Fibroblast of skin of left biceps (primary cell): Measurements from ENCODE around the gene GPRC5A.

ENCODE experiments used
- DNase-seq, 2 experiments: peaks; one replicate each; pipeline ENCODE4 v3.0.0-alpha.2; 2013; ENCODE audit warnings: low read depth in 2 of 2

The GPRC5A gene

DNA sequence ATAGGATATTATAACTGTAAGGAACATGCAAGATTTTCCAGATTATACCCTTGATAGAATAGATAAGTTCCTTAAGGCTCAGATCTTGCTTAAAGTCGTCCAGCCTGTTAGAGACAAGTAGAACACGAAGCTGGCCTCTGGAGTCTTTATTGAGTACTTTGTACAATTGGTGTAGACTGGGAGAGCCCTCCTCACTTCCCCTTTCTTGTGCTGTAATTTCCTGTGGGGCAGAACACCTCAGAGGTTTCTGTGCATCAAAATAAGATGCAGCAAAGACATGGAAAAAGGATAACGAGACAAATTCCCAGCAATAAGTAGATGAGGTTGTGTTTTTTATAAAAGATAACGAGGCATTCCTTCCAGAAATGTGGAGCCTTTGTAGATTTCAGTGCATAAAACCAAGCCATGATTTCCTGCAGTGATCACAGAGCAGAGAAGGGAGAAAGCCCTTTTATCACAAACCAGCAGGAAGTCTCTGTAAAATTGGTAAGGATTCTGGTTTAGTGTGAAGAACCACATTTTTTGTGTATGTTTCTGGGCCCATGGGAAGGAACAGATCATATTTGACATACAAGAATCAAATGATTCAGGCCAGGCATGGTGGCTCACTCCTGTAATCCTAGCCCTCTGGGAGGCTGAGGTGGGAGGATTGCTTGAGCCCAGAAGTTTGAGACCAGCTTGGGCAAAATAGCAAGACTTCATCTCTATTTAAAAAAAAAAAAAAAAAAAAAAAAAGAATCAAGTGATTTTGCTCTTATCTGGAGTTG, 18.0 kb downstream of the GPRC5A start:
- DNase-seq: no peak

DNA sequence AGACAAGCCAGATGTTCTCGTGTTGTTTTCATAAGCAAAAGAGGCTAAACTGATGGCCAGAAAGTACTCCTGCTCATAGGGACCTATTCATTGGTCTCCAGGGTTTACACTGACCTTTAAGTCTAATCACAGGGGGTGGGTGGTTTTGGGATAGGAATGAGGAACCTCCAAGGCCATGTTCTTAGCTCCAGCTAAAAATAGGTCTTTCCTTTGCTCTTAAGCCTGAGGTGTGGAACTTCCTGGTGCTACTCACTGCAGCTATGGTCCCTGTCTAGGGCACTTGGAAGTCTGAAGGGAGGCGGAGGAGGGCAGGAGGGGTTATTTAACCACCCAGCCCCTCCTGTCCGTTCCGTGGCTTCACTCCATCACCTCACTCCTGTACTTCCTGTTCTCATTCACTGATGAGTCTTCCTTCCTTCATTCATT, 18.6 kb downstream of the GPRC5A start:
- no peak for DNase-seq

DNA sequence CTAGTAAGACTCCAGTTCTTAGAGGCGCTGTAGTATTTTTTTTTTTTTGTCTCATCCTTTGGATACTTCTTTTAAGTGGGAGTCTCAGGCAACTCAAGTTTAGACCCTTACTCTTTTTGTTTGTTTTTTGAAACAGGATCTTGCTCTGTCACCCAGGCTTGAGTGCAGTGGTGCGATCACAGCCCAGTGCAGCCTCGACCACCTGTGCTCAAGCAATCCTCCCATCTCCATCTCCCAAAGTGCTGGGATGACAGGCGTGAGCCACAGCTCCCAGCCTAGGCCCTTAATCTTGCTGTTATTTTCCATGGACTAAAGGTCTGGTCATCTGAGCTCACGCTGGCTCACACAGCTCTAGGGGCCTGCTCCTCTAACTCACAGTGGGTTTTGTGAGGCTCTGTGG, 21.3 kb downstream of the GPRC5A start:
- DNase-seq: no peak

DNA sequence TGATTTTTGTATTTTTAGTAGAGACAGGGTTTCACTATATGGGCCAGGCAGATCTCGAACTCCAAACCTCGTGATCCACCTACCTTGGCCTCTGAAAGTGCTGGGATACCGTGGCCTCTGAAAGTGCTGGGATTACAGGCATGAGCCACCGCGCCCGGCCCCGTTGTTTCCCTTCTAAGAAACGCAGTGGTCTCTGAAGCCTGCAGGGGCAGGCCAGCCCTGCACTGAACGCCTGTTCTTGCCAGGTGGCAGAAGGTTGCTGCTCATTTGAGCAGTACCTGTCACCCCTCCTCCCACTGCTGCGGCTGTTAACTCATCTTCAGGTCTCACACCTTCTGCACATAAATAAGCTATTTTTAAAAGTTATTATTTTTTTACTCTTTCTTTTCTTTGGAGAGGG, 24.3 kb downstream of the GPRC5A start:
- DNase-seq: no peak

DNA sequence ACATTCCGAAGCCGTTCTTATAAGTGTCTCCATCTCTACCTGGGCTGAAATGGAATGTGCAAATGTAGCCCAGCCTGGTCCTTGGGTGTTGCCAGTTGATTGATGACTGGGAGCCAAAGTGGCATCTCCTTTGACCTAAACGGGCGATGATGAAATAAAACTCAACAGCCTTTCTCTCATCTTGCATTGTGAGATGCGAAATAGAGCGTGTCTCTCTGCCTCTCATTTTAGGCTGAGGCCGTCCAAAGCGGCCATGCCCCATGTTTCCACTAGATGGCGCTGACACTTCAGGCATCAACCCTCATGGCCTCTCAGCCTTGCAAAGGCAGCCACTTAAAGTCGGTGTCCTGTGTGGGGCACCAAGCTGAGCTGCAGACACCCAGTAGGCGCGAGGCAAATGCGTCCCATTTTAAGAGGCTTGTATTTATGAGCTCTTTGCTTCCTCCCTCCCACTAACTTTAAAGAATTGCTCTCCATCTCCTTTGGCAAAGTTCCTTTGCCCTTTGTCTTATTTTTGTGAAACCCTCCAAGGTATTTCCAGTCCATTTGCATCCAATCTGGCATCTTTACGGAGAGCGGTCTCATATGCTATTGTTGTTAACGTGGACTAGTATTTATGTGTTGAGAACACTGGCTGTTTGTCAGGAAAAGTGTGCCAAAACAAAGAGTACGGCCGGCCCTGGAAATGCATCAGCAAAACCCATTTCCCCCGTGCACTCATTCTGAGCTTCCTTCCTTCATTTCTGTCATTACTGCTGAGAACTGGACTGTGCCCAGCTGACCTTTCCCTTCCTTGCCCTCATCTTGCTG, 25.0 kb downstream of the GPRC5A start:
- DNase-seq: no peak

DNA sequence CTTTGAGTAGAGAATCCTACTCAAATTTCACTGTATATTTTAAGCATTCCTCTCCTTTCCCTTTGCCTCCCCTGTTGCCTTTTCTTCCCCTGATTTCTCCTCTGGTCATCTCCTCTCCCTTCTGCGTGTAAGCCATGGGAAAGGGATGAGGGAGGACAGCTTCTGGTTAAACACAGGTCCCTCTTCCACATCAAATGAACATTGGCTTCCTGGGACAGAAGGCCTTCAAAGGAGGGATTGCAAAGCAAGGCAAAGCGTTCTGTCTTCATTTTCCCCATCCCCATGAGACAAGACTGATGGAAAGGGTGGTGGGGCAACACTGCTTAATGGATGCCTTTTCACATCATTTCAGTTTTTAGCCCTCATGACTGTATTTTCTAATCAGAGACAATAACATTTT, 26.2 kb downstream of the GPRC5A start:
- no peak for DNase-seq

DNA sequence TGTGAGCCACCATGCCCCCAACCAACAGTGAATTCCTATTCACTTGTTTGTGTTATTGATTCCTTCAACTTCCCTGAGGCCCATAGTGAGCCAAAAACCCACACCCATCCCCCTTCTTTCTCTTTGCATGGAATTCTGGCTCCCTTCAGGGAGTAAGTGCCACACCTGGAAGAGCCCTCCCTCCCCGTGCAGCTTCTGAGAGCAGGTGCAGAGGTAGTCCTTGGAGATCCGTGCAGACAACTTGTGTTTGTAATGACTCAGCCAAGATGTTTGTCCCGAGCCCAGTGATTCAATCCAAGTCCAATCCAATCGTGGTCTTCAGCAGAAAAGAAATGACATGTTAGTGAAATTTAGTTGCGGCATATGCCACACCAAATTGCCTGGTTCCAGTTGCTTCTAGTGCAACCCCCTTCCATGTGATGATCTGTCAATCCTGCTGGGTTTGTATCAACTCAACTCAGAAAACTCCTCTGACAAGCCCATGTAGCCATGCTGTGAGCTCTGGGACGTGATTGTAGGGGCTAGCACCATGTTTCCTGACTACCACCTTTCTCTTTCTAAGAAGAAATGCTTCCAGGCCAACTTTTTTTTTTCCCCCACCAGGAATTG, 27.5 kb downstream of the GPRC5A start:
- no peak for DNase-seq

DNA sequence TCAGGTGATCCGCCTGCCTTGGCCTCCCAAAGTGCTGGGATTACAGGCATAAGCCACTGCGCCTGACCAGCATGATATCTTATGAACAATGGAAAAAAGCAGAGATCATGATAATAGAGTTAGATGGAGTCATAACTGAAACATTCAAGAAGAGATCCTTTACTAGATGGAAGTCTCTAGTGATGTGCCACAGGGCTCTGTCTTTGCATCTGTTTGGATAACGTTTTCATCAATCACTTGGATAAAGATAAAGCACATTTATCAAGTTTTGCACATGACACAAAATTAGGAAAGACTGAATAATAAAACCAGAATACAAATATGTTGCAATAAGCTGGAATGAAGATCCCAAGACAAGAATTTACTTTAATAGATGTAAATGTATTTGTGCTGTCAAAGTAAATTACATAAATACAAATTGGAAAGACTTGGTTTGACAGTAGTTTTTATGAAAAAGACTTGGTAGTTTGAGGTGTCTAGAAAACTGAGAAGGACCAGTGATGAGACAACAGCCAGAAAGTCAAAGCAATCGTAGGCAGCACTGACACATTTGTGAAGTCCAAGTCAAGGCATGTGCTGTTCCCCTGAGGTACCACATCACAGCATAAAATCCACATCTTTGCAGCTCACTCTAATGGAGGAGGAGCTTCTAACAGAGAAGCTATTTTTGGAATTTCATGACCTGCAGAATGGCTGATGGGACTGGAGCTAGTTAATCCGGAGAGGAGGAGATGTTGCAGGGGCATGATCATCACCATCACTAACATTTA, 28.5 kb downstream of the GPRC5A start:
- no peak for DNase-seq

DNA sequence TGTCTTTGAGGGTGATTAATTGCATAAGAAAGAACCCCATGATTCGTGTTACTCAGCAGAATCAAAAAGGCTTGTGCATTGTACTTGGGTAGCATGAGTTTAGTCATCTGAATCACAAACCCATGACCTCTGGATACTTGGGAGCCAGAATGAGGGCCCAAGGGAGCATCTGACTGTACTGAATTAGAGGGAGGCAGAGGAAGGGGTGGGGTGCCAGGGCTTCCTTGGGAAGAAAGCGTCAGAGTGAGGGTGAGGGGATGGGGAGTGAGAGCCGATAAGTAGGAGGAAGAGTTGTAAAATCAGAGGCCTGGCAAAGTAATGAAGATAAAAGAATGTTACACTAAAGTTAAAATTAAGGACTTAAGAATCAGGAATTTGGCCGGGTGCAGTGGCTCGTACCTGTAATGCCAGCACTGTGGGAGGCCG, 30.8 kb downstream of the GPRC5A start:
- no peak for DNase-seq

DNA sequence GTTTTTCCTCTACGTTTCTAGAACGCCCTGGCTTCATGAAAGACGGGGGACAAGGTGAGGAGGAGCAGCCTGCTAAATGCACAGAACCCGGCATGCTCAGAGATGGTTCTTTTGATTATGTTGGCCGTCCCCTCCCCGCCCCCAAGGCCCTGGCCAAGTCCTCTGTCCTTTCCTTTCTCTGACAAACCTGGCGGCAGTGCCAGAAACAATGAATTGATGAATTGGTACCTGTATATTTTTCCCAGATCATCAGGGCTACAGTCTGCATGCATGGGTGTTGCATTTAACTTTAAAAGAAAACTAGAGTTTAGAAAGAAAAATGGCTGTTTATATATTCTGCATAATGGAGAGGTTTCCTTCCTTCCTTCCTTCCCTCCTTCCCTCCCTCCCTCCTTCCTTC, 31.6 kb downstream of the GPRC5A start:
- DNase-seq: no peak

DNA sequence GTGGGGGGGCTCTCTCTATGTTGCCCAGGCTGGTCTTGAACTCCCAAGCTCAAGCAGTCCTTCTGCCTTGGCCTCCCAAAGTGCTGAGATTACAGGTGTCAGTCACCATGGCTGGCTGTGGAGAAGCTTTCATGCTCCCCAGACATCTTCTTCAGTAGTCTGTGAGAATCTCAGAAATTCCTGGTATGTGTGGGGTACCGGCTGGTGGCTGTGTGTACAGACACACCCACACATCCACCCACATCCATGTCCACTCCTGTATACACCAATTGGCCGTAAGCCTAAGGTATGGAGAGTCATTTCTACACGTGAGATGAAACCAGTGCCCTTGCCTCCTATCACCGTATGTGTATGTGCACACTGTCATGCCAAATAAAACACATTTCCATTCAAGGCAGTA, 32.8 kb downstream of the GPRC5A start:
- DNase-seq: no peak

DNA sequence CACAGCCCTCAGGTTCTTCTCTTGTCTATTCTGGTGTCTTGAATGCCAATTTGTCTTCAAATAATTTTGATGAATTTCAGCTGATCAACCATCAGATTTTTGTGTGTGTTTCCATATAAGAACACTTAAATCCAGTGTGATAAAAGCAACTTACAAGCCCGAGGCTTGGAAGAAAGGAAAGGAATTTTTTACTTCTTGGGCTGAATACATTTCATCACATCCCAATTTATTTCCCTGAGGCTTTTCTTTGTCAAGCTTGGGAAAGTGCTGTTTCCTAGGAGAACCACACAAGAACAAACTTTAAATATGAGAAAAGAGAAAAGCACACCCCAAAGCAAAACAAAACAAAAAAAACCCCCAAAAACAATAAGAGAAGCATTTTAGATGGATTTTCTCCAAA, 34.0 kb downstream of the GPRC5A start:
- DNase-seq: no peak

DNA sequence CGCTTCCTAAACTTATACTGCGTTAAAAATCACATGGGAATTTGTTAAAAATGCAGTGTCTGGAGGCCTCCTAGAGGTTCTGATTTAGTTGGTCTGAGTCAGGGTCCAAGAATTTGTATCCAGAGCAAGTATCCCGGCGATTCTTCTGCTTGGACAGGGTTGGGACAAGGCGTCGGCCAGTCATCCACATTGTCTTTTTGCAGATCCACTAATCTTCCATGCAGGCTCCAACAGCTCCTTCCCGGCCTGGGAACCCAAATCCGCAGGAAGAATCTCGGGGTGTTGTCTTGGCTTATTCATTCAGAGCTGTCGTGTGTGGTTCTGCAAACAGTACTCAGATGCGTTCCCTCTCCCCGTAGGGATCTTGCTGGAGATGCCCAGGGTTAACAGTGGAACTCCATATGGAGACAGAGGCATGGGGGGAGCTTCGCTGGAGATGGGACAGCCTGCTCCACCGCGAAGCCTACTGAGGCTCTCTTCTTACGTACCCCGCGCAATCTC, 35.3 kb downstream of the GPRC5A start:
- no peak for DNase-seq

DNA sequence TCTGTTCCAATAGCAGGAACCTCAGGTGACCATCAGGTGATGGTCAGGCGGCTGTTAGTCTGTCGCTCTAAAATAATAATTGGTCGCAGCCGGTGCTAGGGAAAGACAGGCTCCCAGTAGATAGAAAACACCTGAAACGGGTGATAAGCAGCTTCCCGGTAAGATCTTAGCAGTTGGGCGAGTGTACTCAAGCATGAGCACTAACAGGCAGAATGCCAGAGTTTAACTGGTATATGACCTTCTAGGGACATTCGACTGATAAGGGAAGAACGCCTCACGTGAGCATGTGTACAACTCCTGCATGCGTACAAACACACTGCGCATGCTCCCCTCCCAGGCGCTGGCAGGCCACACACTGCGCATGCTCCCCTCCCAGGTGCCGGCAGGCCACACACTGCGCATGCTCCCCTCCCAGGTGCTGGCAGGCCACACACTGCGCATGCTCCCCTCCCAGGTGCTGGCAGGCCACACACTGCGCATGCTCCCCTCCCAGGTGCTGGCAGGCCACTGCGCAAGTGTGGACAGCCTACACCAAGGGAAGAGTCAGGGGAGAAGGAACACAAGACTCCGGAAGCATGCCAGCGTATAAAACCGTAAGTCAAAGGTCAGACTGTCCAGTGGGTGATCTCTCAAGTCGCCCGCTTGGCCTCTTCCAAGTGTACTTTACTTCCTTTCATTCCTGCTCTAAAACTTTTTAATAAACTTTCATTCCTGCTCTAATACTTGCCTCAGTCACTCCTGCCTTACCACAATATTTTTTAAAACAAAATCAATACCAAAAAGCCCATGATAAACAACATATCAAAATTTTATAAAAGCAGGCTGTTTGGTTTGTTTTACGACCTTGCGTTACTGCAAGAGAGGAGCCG, 36.1 kb downstream of the GPRC5A start:
- no peak for DNase-seq

DNA sequence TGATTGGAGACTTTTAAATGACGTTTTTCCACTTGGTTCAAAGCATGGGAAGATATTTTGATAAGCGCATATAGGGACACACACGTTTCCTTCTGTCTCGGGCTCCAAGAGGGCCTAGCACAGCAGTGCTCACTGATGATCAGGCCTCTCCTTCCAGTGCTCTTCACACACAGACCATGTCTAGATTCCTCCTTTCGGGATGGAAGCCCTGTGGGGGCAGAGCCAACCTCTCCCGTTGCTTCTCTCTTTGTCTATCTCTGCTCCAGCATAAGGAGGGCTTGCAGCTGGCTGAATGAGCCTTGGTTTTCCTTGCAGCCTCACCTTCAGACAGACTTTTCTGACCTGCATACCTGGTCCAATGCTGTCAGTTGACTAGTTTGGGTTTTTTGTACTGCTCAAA, 38.3 kb downstream of the GPRC5A start:
- no peak for DNase-seq

DNA sequence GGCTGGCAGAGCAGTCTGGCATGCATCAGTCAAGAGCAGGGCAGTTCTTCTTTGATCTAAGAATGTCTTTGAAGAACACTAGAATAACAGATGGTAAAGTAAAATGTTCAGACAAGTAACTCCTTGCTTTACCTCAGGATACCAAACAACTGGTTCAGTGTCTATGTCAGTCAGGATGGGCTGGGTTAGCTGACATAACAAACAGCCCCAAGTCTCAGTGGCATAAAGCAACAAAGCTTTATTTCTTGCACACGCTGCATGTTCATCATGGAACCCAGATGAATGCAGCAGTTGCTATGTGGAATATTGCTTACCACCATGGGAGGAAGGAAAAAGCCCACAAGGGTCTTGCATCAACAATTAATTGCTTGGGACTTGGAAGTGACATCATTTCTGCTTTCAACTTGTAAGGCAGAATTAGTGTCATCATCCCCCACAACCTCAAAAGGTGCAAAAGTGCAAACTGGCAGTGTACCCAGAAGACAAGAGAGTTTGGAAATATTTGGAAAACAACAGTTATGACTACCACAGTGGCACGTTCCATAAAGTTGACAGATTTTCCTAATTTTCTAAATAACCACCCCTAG, 39.4 kb downstream of the GPRC5A start:
- no peak for DNase-seq

DNA sequence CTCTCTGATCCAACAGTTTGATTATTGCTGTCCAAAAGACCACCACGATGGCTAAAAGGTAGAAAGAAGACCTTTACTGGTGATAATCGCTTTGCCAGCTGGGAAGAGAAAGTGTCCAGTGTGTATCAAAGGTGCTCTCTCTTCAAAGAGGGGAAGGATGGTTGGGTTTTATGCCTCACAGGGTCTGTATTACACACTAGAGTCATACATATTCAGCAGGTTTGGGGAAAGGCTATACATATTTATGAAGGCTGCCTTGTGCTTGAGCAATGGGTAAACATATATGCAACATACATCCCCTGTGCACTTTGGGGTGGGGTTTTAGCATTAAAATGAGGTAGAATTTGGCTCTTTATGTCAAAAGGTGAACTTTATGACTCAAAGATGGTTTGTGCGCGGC, 42.4 kb downstream of the GPRC5A start:
- DNase-seq: no peak

DNA sequence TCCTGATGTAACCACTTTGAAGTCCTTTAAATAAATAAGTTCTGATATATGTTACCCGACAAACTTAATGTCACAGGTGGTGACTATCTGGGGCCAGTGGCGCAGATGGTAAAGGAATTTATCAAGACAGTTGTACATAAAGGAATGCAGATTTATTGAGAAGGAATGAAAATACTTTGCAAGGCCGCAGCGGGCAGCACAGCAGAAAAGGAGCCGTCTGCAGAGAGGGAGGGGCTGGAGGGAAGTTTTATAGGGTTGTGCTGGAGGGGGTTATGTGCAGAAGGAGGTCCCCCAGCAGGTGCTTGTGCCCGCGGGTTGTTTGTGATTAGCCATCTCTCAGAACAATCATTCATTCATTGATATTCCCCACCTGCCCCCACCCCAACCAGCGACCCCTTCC, 43.2 kb downstream of the GPRC5A start:
- DNase-seq: no peak

DNA sequence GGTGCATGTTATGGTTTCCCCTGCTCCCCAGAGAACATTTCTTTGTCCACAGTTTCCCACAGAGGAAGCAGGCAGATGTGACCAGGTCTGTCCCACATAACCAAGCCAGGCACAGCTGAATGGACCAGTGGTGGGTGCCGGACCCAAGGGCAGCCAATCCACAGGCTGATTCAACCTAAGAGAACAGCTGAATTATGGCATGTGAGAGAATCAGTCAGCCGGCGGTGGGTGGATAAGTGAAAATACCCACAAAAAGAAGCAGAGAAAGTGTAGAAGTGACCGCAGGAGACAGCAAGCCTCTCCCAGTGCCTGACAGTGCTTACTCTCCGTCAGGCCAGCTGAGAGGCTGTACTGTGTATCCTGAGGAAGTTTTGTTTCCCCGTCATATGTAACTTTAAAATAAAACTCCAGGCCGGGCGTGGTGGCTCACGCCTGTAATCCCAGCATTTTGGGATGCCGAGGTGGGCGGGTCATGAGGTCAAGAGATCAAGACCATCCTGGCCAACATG, 45.7 kb downstream of the GPRC5A start:
- no peak for DNase-seq

DNA sequence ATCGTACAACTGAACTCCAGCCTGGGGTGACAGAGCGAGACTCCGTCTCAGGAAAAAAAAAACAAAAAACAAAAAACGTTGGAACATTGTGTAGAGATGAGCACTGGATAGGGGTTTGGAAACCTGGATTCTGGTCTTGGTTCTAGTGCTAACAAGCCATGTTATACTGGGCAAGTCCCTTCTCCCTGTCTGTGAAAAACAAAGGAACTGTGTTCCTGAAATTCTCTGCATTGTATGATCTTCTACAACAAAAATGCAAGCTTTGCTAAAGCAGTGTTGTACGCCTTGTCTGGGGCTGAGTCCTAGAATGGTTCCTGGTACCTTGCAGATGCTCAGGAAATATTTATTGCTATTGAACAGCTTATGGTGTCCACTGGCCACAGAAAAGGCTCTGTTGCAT, 47.2 kb downstream of the GPRC5A start:
- no peak for DNase-seq
